IPS-15b (cell line): Measurements from ENCODE around the gene IFTAP.

Source experiments
- H3K27me3 ChIP-seq: one replicate; pipeline ENCODE4 v1.6.1; 2013; ENCODE audit warnings: low read length; ENCODE audit not compliant: control insufficient read depth, insufficient read depth
- H3K36me3 ChIP-seq: one replicate; pipeline ENCODE4 v1.6.1; 2013; ENCODE audit warnings: low read length; ENCODE audit not compliant: control insufficient read depth, insufficient read depth
- H3K4me1 ChIP-seq: one replicate; pipeline ENCODE4 v1.6.1; 2013; ENCODE audit warnings: mild to moderate bottlenecking, low read length; ENCODE audit not compliant: control insufficient read depth, insufficient read depth
- H3K4me3 ChIP-seq: one replicate; pipeline ENCODE4 v1.5.1; 2013; ENCODE audit warnings: low read depth, low read length
- H3K9ac ChIP-seq: one replicate; pipeline ENCODE4 v1.6.1; 2013; ENCODE audit warnings: low read depth, mild to moderate bottlenecking, low read length
- H3K9me3 ChIP-seq: one replicate; pipeline ENCODE4 v1.6.1; 2013; ENCODE audit warnings: mild to moderate bottlenecking, low read length; ENCODE audit not compliant: control insufficient read depth, insufficient read depth

IFTAP gene

DNA sequence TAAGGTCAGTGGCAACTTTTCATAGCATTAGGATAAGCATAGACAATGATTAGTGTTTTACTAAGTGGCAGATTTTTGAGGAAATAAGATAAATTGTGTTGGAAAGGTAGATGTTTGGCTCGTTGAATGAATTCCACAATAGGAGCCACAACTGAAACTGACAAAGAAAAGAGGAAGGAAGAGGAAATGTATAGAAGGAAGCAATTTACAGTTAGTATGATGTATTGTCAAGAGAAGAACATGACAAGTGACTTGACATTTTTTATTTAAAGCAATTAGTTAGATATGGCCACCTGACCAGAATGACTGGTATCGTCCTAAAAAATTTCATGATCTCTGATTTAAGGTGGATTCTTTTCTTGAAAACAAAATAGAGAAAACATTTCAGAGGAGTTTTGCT lies 6.9 kb downstream of the IFTAP start:
- no peaks in the 10 kb centered on the region for H3K27me3 ChIP-seq
- H3K36me3 ChIP-seq, result no peaks in the 10 kb centered on the region
- no peaks in the 10 kb centered on the region for H3K4me1 ChIP-seq
- no peak overlapping the region for H3K9ac ChIP-seq
- H3K4me3 ChIP-seq, result no peak overlapping the region
- no peaks in the 10 kb centered on the region for H3K9me3 ChIP-seq

DNA sequence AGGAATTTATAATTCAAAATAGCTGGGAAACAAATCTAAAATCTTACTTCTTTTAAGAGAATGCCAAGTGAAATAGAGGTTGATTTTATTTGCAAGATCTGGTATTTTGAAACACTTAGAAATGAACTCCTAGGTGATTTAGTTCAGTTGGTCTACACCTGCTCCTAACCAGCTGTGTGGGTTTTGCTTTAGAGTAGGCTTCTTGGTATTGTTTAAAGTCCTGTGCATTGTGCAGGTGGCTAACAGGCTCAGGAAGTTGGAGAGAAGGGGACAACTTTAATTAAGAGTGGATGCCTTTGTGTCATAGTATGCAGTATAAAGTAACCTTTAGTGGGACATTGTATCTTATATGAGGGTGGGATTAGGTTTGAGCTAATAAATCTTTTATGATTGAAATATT lies 7.8 kb downstream of the IFTAP start:
- Histone ChIP-seq H3K4me3 (no peak overlapping the region), H3K9ac (no peak overlapping the region), H3K9me3 (no peaks in the 10 kb centered on the region), H3K27me3 (no peaks in the 10 kb centered on the region), H3K4me1 (no peaks in the 10 kb centered on the region), H3K36me3 (no peaks in the 10 kb centered on the region)

DNA sequence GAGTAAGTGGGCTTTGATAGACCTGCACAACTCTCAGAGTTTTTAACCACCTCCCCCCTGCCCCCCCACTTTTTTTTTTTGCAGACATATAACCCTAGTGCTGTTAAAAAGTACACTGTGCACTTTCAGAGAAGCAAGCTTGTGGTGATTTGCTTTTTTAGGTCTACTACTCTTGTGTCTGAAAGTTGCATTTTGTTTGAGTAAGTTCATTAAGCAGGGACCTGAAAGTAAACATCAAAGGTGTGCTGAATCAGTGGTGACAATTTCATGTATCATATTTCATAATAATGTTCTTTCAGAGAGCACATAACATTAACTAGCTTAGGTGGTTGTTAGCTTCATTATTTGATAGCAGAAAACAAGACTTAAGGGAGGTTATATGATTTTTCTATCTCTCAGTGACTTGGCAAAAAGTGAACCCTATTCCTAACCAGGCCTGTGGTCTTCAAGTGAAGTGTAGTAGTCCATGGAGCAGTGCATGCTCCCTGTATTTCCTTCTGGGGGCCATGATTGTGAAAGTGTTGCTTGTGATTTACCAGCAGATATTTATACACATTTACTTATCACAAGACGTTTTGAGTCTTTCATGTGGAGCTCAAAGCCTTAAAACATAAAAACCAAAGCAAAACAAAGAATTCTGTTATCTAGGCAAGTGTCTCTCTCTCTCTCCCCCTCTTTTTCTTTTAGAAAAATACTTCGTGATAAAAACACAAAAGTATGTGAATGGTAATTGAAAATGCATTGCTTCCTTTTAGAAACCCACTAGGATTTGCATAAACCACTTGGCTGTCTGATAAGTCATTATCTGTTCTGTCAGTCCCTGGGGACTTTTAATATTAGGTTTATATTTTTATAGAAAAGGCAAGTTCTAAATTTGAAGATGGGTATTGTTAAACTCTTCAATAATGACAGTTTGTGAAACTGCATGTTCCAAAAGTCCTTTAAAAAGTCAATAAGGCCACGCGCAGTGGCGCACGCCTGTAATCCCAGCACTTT lies 11.2 kb downstream of the IFTAP start:
- Histone ChIP-seq H3K36me3 (no peaks in the 10 kb centered on the region), H3K9ac (no peak overlapping the region), H3K27me3 (no peaks in the 10 kb centered on the region), H3K4me3 (no peak overlapping the region), H3K9me3 (no peaks in the 10 kb centered on the region), H3K4me1 (no peaks in the 10 kb centered on the region)

DNA sequence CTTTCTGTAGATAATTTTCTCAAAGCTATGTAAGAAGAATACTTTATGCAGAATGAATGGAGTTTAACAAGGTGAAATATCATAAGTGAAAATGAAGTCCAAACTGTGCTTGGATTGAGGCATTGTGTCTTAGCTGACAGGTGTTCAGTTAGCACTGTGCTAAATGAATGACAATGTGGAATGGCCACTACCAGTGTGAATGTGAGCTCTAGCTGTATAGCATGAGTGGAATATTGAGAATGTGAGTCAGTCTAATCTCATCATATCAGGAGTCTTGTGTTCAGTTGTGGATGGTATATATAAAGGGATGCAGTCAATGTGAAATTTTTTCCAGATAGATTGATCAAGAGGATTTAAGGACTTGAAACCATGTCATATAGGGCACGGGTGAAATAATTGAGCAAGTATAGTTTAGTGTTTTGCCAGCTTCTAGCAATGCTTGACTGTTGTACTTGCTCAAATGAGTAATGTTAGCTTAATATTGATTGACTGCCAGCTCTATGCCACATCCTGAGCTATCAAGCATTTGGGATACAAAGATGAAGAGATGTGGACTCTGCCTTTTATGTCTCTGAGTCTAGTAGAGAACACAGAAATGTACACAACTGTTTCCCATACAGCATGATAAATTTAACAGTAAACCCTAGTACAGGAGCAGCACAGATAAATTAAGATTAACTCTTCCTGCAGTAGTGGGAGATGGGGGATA lies 14.3 kb downstream of the IFTAP start:
- Histone ChIP-seq H3K4me1 (no peaks in the 10 kb centered on the region), H3K27me3 (no peaks in the 10 kb centered on the region), H3K9me3 (no peaks in the 10 kb centered on the region), H3K4me3 (no peak overlapping the region), H3K36me3 (no peaks in the 10 kb centered on the region), H3K9ac (no peak overlapping the region)

DNA sequence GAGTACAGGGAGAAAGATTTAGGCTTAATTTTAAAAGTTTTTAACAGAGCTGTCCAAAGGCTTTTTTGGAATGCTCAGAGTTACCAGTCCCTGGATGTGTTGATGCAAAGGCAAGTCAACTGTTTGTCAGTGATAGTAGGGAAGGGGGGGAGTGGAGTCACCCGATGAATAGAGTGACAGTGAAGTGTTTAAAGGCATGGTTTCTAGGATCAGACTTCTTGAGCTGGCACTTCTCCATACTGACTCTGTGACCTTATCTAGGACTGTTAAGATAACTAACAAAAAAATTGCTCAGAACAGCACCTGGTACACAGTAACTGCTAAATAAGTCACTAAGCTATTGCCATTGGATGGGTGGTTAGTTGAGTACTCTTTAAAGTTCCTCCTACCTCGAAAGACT lies 15.1 kb downstream of the IFTAP start:
- Histone ChIP-seq H3K9me3 (no peaks in the 10 kb centered on the region), H3K9ac (no peak overlapping the region), H3K4me3 (no peak overlapping the region), H3K27me3 (no peaks in the 10 kb centered on the region), H3K4me1 (no peaks in the 10 kb centered on the region), H3K36me3 (no peaks in the 10 kb centered on the region)

DNA sequence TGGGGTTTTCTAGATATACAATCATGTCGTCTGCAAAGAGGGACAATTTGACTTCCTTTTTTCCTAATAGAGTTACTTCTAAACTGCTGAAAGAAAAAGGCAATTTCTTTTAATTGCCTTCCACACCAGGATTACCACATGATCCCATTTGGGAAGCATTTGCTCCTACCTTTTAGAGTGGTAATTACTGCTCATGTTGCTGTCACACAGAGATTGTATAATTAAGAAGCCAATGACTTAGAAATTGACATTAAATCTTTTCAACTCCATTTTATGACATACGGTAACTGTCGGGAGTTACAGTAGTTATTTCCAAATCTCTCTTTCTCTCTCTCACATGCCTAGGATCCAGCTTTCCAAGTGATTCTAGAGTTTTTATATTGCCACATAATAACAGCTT lies 21.5 kb downstream of the IFTAP start:
- Histone ChIP-seq H3K36me3 (no peaks in the 10 kb centered on the region), H3K9me3 (no peaks in the 10 kb centered on the region), H3K9ac (no peak overlapping the region), H3K27me3 (no peaks in the 10 kb centered on the region), H3K4me1 (no peaks in the 10 kb centered on the region), H3K4me3 (no peak overlapping the region)

DNA sequence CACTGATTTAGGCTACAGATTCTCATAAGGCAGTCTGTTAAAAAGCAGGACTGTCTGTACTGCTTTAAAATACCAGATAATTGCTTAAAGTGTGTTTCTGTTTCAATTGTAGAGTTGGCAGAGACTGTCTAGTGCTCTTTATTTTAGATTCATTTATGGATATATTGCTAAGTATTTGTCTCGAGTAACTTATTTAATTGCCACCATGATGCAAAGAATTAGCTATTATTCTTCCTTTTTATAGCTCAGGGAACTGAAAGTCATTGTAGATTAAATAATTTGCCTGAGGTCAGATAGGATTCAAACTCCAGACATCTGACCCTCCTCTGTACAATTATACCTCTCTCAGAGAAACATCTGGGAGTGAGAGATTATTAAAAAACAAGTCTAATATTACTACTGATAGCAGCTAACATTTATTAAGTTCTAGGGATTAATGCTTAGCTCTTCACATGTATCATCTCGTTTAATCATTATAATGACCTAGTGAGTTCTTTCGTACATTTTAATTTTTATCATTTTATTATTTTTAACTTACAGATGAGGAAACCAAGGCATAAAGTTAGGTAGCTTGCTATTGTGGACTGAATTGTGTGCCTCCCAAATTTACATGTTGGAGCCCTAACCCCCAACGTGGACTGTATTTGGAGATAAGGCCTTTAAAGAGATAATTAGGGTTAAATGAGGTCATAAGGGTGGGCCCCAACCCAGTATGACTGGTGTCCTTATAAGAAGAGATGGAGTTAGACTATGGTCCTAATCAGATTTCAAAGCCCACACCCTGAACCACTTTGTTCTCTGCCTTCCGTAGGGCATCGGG lies 23.5 kb downstream of the IFTAP start:
- H3K27me3 ChIP-seq, result no peaks in the 10 kb centered on the region
- H3K36me3 ChIP-seq, result no peaks in the 10 kb centered on the region
- H3K9me3 ChIP-seq, result no peaks in the 10 kb centered on the region
- H3K4me3 ChIP-seq, result no peak overlapping the region
- no peaks in the 10 kb centered on the region for H3K4me1 ChIP-seq
- no peak overlapping the region for H3K9ac ChIP-seq

DNA sequence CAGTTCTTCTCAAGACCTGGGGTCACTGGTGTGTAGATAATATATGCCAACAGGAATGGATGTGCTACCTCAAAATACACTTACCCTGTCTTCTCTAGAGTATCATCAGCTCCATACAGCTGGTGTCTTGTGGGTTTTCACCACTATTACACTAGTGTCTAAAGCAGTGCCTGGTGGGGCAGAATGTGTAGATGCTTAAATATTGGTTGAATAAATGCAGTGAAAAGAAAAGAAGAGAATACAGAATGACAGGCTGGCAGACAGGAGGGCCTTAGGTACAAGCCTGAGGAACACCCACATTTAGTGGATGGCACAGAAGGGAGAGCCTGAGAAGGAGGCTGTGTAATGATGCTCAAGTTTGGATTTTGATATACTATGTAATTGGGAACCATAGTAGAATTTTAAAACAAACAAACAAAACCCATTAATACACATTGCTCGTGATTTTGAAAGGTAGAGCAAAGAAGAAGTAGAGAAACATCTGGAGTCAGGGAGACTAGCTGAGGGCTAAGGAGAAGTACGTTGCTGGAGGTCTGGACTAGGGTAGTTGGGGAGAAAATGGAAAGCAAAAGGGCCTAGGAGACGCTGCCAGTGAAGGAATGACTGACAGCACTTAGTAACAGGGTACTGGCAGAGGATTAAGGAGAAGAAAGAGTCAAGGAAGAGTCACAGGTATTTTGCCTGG lies 24.2 kb downstream of the IFTAP start:
- Histone ChIP-seq H3K4me3 (no peak overlapping the region), H3K9ac (no peak overlapping the region), H3K4me1 (no peaks in the 10 kb centered on the region), H3K27me3 (no peaks in the 10 kb centered on the region), H3K36me3 (no peaks in the 10 kb centered on the region), H3K9me3 (no peaks in the 10 kb centered on the region)

DNA sequence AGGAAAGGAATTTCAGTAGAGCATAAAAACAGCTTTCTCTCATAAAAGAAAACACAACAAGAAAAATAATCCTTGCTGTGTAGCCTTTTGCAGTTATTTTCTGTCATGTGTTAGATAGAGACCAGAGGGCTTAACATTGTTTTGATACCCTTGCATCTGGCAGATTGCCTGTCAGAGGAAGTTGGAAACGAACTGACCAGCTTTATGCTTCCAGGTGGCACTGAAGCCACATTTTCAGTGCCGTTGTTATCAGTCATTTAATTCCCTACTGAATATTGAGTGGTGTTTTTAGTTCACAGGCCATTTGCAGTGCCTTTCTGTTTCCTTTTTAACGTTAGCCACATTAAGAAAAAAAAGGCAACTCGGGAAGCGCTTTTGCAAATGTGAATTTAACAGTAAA lies 25.2 kb downstream of the IFTAP start:
- no peaks in the 10 kb centered on the region for H3K9me3 ChIP-seq
- no peak overlapping the region for H3K9ac ChIP-seq
- H3K4me1 ChIP-seq, result no peaks in the 10 kb centered on the region
- H3K36me3 ChIP-seq, result no peaks in the 10 kb centered on the region
- no peak overlapping the region for H3K4me3 ChIP-seq
- no peaks in the 10 kb centered on the region for H3K27me3 ChIP-seq

DNA sequence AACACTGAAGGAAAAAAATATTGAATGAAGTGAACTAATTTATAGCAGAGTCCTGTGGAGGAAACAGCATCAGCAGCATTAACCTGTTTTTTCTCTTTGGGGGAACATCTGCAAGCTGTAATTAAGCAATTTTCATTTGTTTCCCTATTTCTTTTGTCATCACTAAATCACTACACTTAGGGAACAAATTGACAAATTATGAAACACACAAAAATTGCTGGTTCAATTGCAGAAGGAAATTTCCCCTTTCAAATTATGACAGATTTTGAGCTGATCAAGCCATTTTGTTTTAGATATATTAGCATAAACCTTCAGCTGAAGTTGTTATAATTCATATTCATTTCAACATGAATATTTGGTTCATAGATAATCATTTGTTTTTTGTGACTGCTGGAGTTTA lies 25.9 kb downstream of the IFTAP start:
- Histone ChIP-seq H3K27me3 (no peaks in the 10 kb centered on the region), H3K4me3 (no peak overlapping the region), H3K9ac (no peak overlapping the region), H3K4me1 (no peaks in the 10 kb centered on the region), H3K9me3 (no peaks in the 10 kb centered on the region), H3K36me3 (no peaks in the 10 kb centered on the region)

DNA sequence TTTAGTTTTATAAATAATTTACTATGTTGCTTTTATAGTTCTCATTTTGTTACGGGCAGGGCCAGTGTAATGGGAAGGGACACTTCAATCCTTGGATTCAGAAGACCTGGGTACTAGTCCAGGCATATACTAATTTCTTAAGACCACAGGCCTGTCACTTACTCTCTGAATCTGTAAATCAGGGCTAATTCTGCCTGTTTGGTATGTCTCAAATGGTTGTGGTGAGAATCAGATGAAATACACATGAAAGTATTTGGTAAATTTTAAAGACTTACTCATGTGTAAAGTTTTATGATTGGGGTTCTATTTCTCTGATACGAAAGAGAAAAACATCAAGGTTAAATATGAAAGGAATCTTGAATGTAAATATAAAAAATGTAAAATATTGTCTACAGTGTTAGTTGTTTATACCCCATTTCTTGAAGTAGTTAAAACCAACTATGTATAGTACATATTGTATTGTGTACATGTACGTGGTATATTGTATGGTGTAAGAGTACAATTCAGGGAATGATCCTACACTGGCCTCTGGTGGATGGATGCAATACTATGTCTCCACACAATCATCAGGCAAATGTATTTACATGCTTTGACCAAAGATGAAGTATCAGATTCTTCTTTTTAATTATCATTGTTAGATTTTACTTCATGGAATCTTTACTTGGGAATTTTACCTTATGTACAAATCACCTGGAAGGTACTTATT lies 28.3 kb downstream of the IFTAP start:
- no peak overlapping the region for H3K9ac ChIP-seq
- H3K9me3 ChIP-seq, result no peaks in the 10 kb centered on the region
- no peak overlapping the region for H3K4me3 ChIP-seq
- no peaks in the 10 kb centered on the region for H3K36me3 ChIP-seq
- no peaks in the 10 kb centered on the region for H3K27me3 ChIP-seq
- no peaks in the 10 kb centered on the region for H3K4me1 ChIP-seq
